ENCODE results near the gene REM2. TPM values are rescaled to one million over a fixed set of nuclear protein-coding genes. Genes with fewer than 3 reads are reported as not detected.

The REM2 gene
- total and polyA plus RNA-seq, 2 of the 4 experiments (the other 2 are of a cell fraction), result under 0.01 to 0.07 TPM

- intact Hi-C loops (cut with micrococcal nuclease), result loop anchor here (5.0 to 10.0 kb wide), 3 partner anchors 60 to 513 kb away; partner anchors contain the start of gene MMP14
- in situ Hi-C loops (cut with MboI; ENCODE audit: low sequenced_read_pairs), result no loop called here
- POLR2A ChIA-PET (ENCODE audit: unreplicated experiment), result interaction anchor here (0.5 to 0.6 kb wide), 2 partner anchors 85 to 388 kb away, joined by 4 to 5 read pairs; no protein-coding TSS in a partner anchor
Observed at GRCh38 chr14:22897357-22897756, 14.3 kb downstream of the REM2 start.

More at GRCh38 chr14:22897357-22897756, 14.3 kb downstream of the REM2 start:
- peaks cover 15% of the 10 kb centered on the region for H3K36me3 ChIP-seq (ENCODE audit: control insufficient read depth, insufficient read depth, low read length)
- peaks cover 17% of the 10 kb centered on the region for H3K4me1 ChIP-seq (ENCODE audit: control insufficient read depth, insufficient read depth, low read length)
- no peaks in the 10 kb centered on the region for H4K20me1 ChIP-seq (ENCODE audit: insufficient read depth, low read length)
- no peaks in the 10 kb centered on the region for H3K9me3 ChIP-seq (ENCODE audit: control insufficient read depth, insufficient read depth, low read length)
- H3K79me1 ChIP-seq (ENCODE audit: low read depth in 1 of 2, low read length in 2 of 2), result peaks cover 0 to 17% of the 10 kb centered on the region in 2 experiments; a peak in 3 of 4 replicates
- no peak overlapping the region for H3K56ac ChIP-seq (ENCODE audit: extremely low read depth, insufficient read depth, low read length)
- H3K27ac ChIP-seq (ENCODE audit: insufficient read depth, low read length), result peak overlapping the region; percentile 35; the same call in 1 of the 2 replicates
- peak overlapping the region; percentile 85 for H3K14ac ChIP-seq (replicated peaks; ENCODE audit: low read depth, low read length)
- peaks cover 20% of the 10 kb centered on the region for H3K9me1 ChIP-seq (ENCODE audit: insufficient read depth, low read length)
- no CpG with 5 or more reads among the region's 1 CpG for WGBS, 2 experiments (ENCODE audit: extremely low coverage in 2 of 2, insufficient read length in 1 of 2)
- no TSS peak for BruUV-seq (replicated peaks)
- peak overlapping the region; percentile 83 for H4K91ac ChIP-seq (ENCODE audit: insufficient read depth, low read depth, low read length)
- H3K18ac ChIP-seq (ENCODE audit: low read depth, low read length), result no peak overlapping the region
- DNase-seq (no peak), ATAC-seq (ENCODE audit: low read depth) (no peak)
- peak overlapping the region; percentile 71; the same call in 1 of the 2 replicates for H2BK20ac ChIP-seq (ENCODE audit: low read depth, low read length)
- H2AK5ac ChIP-seq (ENCODE audit: low read depth, low read length), result peak overlapping the region; percentile 94
- peak overlapping the region; percentile 56; the same call in 1 of the 2 replicates for H4K5ac ChIP-seq (ENCODE audit: low read depth, low read length)
- dilution Hi-C loops (cut with HindIII; ENCODE audit: low sequenced_read_pairs, unreplicated experiment), result no loop called here
- peak overlapping the region; percentile 96 for H2BK5ac ChIP-seq (ENCODE audit: low read depth, low read length, poor library complexity, severe bottlenecking)
- peak overlapping the region; percentile 10; the same call in 1 of the 2 replicates for H3K23ac ChIP-seq (ENCODE audit: low read depth, low read length)
- no peaks in the 10 kb centered on the region for H3K27me3 ChIP-seq (ENCODE audit: control insufficient read depth, insufficient read depth, low read length)
- H2AK9ac ChIP-seq (replicated peaks; ENCODE audit: low read depth, low read length, poor library complexity), result no peak overlapping the region
- TF ChIP-seq MAFK (IDR thresholded peaks at IDR 0.05; ENCODE audit: low read depth, low read length), result no peak
- TF ChIP-seq POLR2A (IDR thresholded peaks at IDR 0.05; ENCODE audit: low read depth, low read length), result no peak
- no peak for TF ChIP-seq CEBPB (IDR thresholded peaks at IDR 0.05; ENCODE audit: low read depth, low read length)
- no peak for TF ChIP-seq CTCF (conservative IDR thresholded peaks at IDR 0.05; ENCODE audit: low read depth, low read length)
- no peak for TF ChIP-seq RAD21 (IDR thresholded peaks at IDR 0.05; ENCODE audit: low read length)
- TF ChIP-seq ELK1 (IDR thresholded peaks at IDR 0.05; ENCODE audit: borderline replicate concordance, low read depth, low read length), result no peak
- no peak for TF ChIP-seq FOS (IDR thresholded peaks at IDR 0.05; ENCODE audit: low read depth, low read length)
- TF ChIP-seq SMC3 (IDR thresholded peaks at IDR 0.05; ENCODE audit: low read depth, low read length), result no peak
- TF ChIP-seq MXI1 (IDR thresholded peaks at IDR 0.05; ENCODE audit: borderline replicate concordance, low read depth, low read length), result no peak
- no peak for TF ChIP-seq RFX5 (IDR thresholded peaks at IDR 0.05; ENCODE audit: low read depth, low read length)
- TF ChIP-seq RCOR1 (IDR thresholded peaks at IDR 0.05; ENCODE audit: insufficient replicate concordance, low read length), result no peak
- no peak for TF ChIP-seq MAZ (IDR thresholded peaks at IDR 0.05; ENCODE audit: borderline replicate concordance, low read depth, low read length)
- TF ChIP-seq NFE2L2 (IDR thresholded peaks at IDR 0.05; ENCODE audit: low read depth, low read length), result no peak
- TF ChIP-seq USF2 (IDR thresholded peaks at IDR 0.05; ENCODE audit: low read depth, low read length), result no peak
- TF ChIP-seq CHD1 (IDR thresholded peaks at IDR 0.05; ENCODE audit: low read depth, low read length), result no peak
- no peak for TF ChIP-seq BHLHE40 (IDR thresholded peaks at IDR 0.05; ENCODE audit: low read depth, low read length)
- CTCF ChIA-PET, result interaction anchor here (1.7 kb wide), 1 partner anchor 74 kb away, joined by 4 read pairs; no protein-coding TSS in a partner anchor
- H2BK120ac ChIP-seq (ENCODE audit: low read depth, low read length), result peak overlapping the region; percentile 44; the same call in 1 of the 2 replicates
- no peak overlapping the region for H3K4me2 ChIP-seq (ENCODE audit: low read depth, low read length)
- no peak overlapping the region for H2AFZ ChIP-seq (replicated peaks; ENCODE audit: low read length, poor library complexity)
- H4K8ac ChIP-seq (ENCODE audit: low read depth in 2 of 2, low read length in 2 of 2), result peak overlapping the region; percentile 42 to 79
- H3K4ac ChIP-seq (ENCODE audit: low read depth, low read length), result peak overlapping the region; percentile 87
- no peak overlapping the region for H3K9ac ChIP-seq (ENCODE audit: low read depth, low read length)
- peak overlapping the region; percentile 9; the same call in 2 of the 3 replicates for H2BK15ac ChIP-seq (ENCODE audit: low read depth, low read length)
- H3K4me3 ChIP-seq (ENCODE audit: insufficient read depth, low read depth, low read length), result no peak overlapping the region
